Measurements from ENCODE around the gene TMPRSS5.

DNA sequence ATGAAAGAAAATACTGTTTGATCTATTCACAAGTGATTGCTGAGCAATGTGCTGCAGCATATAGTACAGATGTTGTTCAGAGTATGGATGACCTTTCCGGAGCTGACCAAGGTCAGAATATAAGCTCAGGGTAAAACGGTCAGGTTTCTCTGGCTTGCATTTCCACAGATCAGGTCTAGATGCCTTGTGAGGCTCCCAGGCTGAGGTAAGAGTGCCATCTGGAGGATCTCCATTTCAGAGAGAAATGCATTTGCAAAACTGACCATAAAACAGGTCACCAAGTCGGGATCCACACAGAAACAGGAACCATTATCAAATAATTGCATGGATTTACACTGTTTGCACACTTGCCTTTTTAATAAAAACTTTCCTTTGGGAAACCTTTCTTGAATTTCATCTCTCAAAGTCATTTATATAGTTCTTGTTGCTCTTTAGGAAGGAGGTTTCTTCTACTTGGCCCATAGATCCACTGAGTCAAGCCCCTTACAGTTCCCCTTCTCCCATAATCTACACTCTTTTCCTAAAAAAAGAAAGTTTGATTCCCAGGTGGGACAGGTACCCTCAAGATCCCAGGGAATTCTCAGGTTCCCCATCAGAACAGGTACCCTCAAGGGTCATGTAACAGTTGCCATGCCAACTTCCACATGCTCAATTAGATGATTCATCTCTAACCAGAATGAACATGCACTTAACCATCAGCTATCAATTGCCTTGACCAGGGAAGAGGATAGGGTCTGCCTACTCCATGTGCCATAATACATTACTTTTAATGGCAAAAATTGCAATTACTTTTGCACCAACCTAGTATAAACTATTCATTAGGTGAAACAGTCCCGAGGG is 25.0 kb upstream of the TMPRSS5 start:
- TF ChIP-seq, protein P1, sequence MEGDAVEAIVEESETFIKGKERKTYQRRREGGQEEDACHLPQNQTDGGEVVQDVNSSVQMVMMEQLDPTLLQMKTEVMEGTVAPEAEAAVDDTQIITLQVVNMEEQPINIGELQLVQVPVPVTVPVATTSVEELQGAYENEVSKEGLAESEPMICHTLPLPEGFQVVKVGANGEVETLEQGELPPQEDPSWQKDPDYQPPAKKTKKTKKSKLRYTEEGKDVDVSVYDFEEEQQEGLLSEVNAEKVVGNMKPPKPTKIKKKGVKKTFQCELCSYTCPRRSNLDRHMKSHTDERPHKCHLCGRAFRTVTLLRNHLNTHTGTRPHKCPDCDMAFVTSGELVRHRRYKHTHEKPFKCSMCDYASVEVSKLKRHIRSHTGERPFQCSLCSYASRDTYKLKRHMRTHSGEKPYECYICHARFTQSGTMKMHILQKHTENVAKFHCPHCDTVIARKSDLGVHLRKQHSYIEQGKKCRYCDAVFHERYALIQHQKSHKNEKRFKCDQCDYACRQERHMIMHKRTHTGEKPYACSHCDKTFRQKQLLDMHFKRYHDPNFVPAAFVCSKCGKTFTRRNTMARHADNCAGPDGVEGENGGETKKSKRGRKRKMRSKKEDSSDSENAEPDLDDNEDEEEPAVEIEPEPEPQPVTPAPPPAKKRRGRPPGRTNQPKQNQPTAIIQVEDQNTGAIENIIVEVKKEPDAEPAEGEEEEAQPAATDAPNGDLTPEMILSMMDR (IDR thresholded peaks at IDR 0.05; ENCODE audit: insufficient read depth, low read length), result no peak
- no peak for TF ChIP-seq POLR2AphosphoS5 (IDR thresholded peaks at IDR 0.05; ENCODE audit: low read depth)
- TF ChIP-seq SPI1 (IDR thresholded peaks at IDR 0.05; ENCODE audit: borderline replicate concordance, low read depth), result no peak
